Stimulated activated CD8-positive, alpha-beta memory T cell treated with anti-CD3 and anti-CD28 coated beads, Interleukin-15, amount 100 ng/mL, for 48 hours (primary cell): Measurements from ENCODE around the gene QRFP.
"Not testable (repeated sequence)": the region's sequence is repeated elsewhere in the genome, so short reads cannot be mapped to it uniquely, and the experiment has no call there.

ENCODE experiments used
- DNase-seq, 2 donors: peaks; one replicate each; pipeline ENCODE4 v3.0.0-alpha.2; 2020; ENCODE audit warnings: low read depth in 2 of 2

The QRFP gene

GRCh38 chr9:130849356-130849755 lies 47.3 kb downstream of the QRFP start:
- no peak for DNase-seq

- not testable (repeated sequence) for DNase-seq
Observed at GRCh38 chr9:130848514-130848913, 48.1 kb downstream of the QRFP start.

GRCh38 chr9:130847306-130848217 lies 49.0 kb downstream of the QRFP start:
- no peak for DNase-seq

- DNase-seq = no peak
Observed at GRCh38 chr9:130846487-130847305, 49.9 kb downstream of the QRFP start.

GRCh38 chr9:130845901-130846481 lies 50.6 kb downstream of the QRFP start:
- DNase-seq = no peak

GRCh38 chr9:130845254-130845653 lies 51.4 kb downstream of the QRFP start:
- no peak for DNase-seq

GRCh38 chr9:130844044-130844451 lies 52.6 kb downstream of the QRFP start:
- no peak for DNase-seq

- DNase-seq = no peak
Observed at GRCh38 chr9:130843049-130843908, 53.3 kb downstream of the QRFP start.
